Measurements from ENCODE around the gene PRPS2.

GRCh38 chrX:12789976-12790375 lies 1.2 kb upstream of the PRPS2 start:
- TF ChIP-seq CTCF (IDR thresholded peaks at IDR 0.05) (no peak), POLR2AphosphoS5 (IDR thresholded peaks at IDR 0.05) (no peak), POLR2A (IDR thresholded peaks at IDR 0.05) (no peak)

Data from transverse colon (tissue), 4 donors.